Stimulated activated CD8-positive, alpha-beta memory T cell treated with anti-CD3 and anti-CD28 coated beads, Interleukin-7, amount 100 ng/mL, for 48 hours (primary cell): ENCODE measurements around the gene ZBTB34.

ENCODE experiments used
- DNase-seq, 2 donors: peaks; one replicate each; pipeline ENCODE4 v3.0.0-alpha.2; 2020; ENCODE audit warnings: low read depth in 1 of 2; ENCODE audit errors: extremely low read depth in 1 of 2

Gene ZBTB34

DNA sequence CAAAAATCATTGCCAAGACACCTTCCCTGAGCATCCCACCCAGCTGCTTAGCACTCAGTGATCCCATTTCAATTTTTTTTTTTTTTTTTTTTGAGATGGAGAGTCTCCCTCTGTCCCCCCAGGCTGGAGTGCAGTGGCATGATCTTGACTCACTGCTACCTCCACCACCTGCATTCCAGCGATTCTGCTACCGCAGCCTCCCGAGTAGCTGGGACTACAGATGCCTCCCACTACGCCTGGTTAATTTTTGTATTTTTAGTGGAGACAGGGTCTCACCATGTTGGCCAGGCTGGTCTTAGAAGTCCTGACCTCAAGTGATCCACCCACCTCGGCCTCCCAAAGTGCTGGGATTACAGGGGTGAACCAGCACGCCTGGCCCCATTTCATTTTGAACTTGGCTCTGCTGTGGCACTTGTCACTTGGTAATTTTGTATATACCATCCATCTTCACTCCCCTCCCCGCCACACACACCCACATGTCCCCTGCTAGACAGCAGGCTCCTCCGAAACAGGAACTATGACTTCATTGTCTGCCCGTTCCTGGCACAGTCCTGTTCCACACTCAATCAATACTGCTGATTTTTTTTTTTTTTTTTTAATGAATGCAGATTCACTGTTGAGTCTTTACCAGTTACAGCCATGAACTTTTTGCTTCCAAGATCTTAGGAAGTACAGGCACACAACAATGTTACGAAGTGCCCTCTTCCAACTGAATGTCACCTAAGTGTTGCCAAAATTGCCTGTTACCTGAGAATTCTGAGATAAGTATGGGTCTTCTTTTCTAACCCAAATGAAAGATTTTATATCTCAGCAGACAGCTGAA, 17.3 kb upstream of the ZBTB34 start:
- no peak for DNase-seq

DNA sequence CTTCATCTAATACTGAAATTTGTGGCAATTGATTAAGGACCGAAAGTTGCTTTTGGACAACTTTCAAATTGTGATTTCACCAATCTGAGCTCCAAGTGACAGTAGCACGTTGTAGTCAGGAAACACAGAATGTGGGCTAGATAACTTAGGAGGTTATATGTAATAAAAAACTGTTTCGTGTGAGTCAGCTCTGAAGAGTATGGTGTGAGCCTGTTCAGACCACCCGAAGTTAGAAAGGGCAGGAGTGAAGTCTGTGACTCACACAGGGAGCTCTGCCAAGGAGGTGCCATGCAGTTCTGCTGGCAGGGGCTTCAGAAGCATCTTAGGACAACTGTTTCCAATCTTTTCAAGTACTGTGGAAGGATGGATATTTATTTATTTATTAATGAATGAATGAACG, 16.4 kb upstream of the ZBTB34 start:
- no peak for DNase-seq

DNA sequence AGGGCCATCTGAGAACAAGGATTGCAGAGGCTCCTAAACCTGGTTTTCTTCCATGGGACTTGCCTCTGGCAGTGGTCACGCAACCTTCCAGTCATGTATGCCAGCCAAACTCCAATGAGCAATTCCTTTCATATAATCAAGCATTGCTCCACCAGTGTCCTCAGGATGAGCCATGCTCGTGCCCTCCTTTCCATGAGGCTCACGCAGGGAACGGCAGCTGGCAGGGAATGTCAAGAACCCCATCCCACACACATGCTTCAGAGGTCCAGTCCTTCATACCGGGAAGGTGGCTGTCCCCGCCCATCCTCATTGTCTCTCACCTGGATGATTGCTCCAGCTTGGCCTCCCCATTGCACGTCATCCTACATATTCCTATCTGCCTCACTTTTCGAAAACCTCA, 13.4 kb upstream of the ZBTB34 start:
- DNase-seq, result no peak

DNA sequence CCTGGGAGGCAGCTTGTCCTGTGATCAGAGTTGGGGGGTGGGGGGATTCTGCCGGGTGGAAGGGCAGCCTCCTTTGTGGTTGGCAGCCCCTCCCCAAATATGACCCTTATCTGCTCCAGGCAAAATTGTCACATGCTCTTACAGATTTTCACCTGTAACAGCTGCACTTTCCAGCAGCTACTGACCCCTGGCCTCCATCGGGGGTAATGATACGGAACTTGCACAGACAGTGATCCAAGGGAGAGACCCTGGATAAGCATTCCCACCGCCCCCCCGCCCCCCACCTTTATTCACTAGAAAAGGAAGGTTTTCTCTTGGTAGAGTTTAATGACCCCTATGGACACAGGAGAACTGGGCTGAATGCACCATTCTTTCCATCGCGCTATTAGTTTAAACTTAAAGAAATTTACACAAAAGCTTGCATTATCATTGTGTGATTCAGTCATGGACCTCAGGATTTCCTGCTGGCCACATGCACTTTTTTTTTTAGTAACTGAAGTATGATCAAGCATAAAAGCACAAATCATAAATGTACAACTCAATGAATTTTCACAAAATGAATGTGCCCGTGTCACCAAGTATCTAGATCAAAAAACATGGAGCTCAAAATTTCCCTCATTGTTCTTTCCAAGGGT, 10.7 kb upstream of the ZBTB34 start:
- DNase-seq, result no peak

DNA sequence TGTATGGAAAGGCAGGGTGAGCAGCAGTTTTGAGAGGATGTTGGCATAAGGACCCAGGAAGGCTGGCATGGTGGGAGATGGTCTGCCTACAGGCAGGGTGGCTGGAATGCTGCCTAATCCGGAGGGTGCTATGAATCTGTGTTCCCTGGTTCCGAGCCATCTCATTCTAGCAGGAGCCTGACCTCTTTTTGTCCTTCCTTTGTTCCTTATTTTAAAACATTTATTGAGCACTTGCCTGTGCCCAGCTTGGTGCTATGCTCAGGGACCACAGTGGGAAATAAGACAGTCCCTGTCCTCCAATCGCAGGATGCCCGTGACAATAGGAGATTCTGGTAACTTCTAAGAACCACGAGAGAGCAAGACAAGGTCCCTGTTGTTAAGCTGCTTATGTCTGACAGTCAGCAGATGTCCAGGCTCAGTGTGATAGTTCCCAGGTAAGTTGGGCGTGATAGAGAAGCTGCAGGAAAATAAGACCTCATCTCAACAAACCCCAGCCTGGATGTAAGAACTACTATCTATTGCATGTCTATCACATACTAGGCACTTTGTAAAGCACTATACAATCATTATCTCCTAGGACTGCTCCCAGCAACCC, 9.1 kb upstream of the ZBTB34 start:
- no peak for DNase-seq

DNA sequence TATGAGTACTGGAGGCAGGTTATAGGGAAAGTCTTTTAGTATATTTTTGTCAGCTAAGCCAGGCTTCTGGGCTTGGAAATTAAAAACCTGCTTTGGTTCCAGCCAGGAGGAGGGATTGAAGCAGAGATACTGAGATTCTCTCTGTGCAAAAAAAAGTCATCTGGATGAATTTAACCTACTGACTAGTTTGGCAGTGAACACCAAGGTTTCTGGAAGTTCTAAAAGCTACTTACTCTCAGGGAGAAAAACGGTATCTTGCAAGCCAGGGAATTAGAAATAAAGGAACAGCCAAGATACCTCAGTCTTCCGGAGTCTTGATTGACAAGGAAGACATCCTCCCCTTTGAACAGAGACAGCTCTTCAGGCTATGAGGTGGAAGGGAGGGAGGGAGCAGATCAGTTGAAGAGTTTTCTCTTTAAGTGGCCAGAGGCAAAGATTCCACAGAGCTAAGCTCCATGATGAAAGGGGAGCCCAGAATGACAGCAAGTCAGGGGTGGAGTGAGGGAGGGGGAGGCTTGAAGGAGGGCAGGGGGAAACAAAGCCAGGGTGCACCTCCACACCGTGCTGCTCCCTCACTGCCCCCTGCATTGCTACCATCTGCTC, 8.3 kb upstream of the ZBTB34 start:
- no peak for DNase-seq

DNA sequence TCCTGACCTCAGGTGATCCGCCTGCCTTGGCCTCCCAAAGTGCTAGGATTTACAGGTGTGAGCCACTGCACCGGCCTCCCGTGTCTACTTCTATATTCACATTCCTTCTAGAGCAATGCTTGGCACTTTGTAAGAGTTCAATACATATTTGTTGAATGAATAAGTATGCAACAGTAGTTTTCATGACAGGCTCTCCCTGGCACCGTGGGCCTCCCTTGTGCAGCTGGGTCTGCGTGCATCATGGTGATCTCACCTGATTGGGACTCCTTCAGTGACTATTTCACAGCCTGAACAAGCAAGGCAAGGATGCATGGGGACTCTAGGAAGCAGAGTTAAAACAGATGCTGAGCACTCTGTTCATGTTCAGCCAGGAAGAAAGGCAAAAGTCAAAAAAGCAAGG, 6.8 kb upstream of the ZBTB34 start:
- DNase-seq, result no peak

DNA sequence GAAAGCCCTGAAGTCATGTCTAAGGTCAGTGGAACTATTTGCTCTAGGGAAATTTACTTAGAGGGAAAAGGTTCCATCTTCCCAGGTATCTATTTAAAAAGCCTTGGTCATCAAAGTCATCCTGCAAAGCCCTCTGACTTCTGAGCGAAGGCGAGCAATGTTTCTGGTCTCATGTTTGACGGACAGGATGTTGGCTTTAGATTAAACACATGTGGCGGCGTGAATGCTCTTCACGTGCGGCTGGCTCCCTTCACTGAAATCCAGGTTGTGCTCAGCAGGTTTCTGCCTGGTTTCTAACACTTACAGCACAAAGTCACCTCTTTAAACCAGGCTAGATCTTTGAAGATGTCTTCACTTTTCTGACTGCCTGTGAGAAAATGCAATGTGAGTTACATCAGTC, 5.7 kb upstream of the ZBTB34 start:
- no peak for DNase-seq

DNA sequence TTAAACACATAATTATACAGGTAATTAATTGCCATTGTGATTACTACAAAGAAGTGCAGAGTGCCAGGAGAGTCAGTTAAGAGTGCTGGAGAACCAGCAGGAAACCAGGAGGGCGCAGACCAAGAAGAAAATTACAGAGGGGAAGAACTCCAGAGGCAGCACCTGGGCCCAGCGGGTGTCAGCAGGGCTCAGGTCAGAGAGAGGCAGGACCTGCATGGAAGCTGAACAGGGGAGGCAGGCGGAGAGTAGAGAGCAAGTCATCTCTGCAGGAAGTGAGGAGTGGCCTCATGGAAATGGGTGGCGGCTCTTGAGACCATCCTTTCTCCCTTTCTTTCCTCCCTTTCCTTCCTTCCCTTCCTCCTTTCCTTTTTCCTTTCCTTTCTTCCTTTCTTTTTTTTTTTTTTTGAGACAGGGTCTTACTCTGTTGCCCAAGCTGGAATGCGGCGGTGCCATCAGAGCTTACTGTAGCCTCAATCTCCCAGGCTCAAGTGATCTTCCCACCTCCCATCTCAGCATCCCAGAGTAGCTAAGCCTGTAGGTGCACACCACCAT, 4.0 kb upstream of the ZBTB34 start:
- DNase-seq, result no peak

DNA sequence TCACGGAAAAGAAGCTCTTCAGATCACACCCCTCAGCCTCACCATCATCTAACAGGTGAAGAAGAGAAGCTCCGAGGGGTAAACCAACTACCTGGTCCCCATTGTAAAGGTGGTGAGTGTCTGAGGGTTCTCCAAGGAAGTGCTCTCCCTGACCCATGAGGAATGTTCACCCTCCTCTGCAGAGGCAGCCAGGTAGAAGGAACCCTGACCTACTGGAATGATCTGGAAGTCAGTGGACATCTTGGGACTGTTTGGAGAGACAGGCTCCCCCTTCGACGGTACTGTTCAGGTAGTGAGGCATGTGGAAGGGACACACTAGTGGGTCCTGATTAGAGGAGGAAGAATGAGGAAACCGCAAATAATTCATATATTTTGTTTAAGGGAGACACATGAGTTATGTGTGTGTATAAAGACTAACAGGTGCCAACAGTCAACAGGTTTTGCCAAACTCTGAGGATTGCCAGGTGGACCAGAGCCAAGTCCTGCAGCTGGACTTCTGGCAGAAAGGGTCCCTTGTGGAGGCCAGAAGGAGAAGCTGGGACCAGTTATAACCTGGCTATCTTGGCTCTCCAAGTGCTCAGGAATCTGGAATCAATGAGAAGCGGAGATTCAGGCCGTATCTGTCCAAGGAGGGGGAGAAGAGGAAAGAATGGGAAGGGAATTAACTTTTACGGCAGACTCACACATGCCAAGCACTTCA, 3.0 kb upstream of the ZBTB34 start:
- no peak for DNase-seq

DNA sequence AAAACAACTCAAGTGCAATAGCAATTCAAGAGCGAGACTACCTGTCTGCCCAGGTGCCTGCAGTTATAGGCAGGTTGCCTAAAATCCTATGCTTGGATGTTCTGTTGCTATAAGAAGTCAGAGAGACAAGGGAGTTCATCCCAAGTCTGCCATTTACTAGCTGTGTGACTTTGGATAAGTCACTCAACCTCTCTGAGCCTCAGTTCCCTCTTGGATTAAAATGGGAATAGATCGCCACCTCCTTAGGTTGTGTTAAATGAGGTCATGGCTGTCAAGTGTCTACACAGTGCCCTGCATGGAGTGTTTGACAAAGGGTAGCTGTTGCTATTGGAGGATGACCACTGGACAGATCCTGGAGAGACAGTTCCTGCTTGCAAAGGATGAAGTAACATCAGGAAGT, 1.3 kb upstream of the ZBTB34 start:
- DNase-seq, result no peak

DNA sequence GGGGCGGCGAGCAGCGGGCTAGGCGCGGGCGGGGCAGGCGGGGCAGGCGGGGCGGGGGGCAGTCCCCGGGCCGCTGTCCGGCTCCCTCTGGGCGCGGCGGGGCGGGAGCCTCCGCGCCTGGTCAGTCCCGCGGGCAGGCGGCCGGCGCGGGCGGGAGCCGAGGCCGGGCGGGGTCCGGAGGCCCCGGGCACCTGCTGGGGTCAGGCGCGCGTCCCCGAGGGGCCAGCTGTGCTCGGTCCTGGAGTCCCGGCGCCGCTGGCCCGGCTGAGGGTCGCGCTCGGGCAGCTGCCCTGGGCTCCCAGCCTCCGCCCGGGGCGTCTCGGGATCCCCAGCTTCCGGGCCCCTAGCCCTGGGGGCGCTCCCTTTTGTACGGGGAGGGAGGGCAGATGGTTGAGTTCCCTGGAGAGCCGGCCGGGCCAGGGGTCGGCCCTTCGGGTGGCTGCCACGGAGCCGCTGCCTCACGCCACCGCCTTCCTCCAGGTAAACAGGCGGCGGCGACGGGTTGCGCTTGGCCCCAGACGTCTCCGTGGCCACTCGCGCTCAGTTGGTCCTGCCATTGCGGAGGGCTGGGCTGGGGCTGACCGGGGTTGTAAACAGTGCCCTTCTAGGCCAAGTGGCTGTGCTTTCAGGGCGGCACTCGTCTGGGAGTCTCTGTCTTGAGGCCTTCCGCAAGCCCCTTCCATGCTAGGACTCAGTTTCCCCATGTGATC, 473 bp downstream of the ZBTB34 start:
- DNase-seq, result no peak

DNA sequence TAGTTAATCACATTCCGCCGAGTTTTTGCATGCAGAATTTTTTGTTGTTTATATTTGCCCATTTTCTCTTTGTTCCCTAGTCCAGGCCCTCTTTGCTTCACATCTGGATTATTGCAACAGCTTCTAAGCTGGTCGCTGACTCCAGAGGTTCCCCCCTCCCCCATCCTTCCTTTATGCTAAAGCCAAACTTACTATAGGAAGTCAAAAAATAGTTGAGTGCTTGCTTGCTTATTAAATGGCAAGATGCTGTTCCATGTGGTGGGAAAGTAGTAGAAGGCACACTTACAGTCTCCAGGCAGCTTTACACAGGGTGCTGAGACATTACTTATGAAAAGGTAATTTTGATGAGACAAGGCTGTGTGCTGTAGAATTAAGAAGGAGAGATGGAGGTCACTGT, 1.3 kb downstream of the ZBTB34 start:
- DNase-seq, result no peak

DNA sequence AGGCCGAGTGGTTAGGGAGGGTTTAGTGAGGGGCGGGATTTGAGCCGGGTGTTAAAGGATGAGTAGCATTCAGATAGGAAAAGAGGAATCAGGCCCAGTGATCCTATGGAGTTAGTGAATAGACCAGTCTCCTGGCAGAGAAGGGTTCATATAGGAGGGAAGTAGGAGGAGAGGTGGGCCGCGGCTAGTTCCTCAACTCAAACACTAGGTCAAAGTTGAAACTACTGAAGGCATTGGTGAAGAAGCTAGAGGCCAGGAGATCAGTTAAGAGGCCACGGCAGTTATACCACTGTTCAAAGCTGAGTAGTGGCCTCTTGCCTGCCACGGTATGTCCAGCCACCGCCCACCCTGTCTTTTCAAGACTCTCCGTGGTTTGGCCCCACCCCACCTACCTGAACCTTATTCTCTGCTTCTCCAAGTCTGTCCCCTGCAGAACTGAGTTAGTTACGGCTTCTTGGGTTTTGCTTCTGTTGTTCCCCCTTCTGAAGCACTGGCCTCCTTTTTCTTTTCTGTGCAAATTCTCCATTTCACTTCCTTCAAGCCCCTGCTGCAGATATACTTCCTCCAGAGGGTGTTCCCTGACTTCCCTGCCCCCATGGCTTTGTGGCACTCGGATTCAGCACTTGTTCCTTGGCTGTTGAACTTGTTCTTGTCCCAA, 1.8 kb downstream of the ZBTB34 start:
- DNase-seq, result no peak

DNA sequence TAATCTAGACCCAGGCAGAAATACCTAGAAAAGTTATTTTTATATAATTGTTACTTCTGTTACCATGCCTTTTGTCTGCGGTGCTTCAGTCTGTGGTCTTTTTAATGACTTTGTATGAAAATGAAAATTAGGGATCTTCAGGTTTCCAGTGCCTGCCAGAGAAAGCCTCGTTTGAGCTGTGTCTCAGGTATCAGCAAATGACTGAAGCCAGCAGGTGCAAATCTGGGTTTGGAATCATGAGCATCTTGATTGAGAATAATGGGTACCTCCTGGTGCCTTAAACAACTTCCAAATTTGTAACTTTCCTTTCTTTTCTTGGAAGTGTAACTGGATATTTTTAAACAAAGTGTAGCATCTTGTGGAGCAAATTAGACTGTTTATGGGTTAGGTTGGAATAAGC, 4.3 kb downstream of the ZBTB34 start:
- DNase-seq, result no peak

DNA sequence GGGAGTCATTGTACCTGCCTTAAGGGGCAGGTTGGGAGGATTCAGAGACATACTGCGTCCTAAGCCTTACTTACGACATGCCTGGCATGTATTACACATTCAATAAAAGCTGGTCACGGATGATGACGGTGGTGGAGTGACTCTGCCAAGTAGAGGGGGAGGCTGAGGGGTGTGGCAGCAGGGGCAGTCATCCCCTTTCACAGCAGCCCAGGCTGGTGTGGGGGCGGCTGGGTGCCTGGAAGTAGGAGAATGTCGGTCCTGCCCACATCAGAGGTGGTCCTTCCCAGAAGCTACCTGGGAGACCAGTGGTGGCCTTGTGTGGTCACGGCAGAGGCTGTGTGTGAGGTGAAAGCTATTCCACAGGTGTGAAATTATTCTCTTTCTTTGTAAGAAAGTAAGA, 8.9 kb downstream of the ZBTB34 start:
- DNase-seq, result no peak

DNA sequence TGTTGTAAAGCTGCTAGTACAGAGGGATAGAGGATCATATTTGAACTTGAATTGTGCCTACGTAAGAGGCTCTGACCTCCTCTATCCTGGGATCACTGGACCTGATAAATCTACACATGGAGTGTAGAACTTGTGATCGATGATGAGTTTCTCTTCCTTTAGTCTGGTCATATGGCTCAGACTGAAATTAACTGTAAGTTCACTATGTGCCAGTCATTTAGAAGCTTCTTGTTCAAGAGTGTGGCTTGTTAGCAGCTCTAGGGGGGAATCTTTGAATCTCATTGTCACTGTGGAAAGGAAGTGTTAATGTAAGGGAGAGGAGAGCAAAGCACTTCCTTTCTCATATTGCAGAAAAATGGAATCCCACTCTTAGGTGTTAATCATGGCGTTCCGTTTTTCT, 12.1 kb downstream of the ZBTB34 start:
- no peak for DNase-seq

DNA sequence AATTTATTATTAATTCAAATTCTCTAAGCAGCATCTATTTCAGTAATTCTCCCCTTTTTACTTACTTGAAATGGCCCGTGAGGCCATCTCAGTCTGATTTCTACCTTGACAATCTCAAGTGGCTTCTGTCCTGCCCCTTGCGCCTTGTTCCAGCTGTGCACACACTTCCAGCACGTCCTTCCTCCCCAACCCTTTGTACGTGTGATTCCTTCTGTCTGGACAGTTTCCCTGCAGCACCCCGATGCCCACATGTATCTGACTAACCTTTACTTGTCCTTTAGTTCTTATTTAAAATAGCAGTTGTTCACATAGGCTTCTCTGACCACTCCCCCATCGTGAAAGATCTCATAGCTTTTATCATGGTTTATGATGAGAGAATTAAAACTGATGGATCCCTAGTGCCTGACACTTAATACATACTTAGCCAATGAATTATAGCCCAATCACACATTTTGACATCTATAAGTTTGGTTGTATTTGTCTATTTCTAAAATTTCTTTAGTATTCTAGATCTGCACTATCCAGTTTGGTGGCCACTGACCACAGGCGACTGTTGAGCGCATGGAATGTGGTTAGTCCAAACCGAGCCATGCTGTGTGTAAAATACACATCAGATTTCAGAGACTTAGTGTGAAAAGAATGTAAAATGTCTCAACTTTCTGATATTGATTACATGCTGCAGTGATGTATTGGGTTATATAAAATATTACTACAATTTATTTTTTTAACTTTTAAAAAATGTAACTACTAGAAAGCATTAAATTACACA, 14.3 kb downstream of the ZBTB34 start:
- DNase-seq, result no peak
